H1 (cell line): ENCODE results near the gene OCLN. TPM values are rescaled to one million over a fixed set of nuclear protein-coding genes. Genes with fewer than 3 reads are reported as not detected.

Source experiments
- BACH1 ChIP-seq: IDR thresholded peaks from 2 replicates; pipeline ENCODE4 v1.6.1; 2012; ENCODE audit warnings: low read length, improper control_type of control experiment
- BCL11A ChIP-seq, 2 experiments: IDR thresholded peaks; one replicate each; pipeline ENCODE4 v1.6.1; 2011; ENCODE audit warnings: low read depth in 2 of 2, low read length in 2 of 2, mild to moderate bottlenecking in 2 of 2
- CHD1 ChIP-seq: IDR thresholded peaks from 2 replicates; pipeline ENCODE4 v1.6.1; 2012; ENCODE audit warnings: low read depth, low read length, improper control_type of control experiment
- FOSL1 ChIP-seq: IDR thresholded peaks from 2 replicates; pipeline ENCODE4 v1.6.1; 2011; ENCODE audit warnings: mild to moderate bottlenecking, low read depth, low read length, moderate library complexity; ENCODE audit not compliant: insufficient read depth
- HDAC2 ChIP-seq, 2 experiments: fragments of 300-600 bp in 1 of 2; sonication (generic) in 1 of 2; IDR thresholded peaks; 2 replicates each; pipeline ENCODE4 v1.6.1; 2011 to 2012; ENCODE audit warnings: low read depth in 2 of 2, low read length in 2 of 2, mild to moderate bottlenecking in 2 of 2, moderate library complexity in 2 of 2, borderline replicate concordance in 1 of 2, inconsistent platforms in 1 of 2
- NRF1 ChIP-seq: IDR thresholded peaks from 2 replicates; pipeline ENCODE4 v1.6.1; 2011; ENCODE audit warnings: mild to moderate bottlenecking, low read depth, low read length, improper control_type of control experiment
- POU5F1 ChIP-seq: IDR thresholded peaks from 2 replicates; pipeline ENCODE4 v1.6.1; 2011; ENCODE audit warnings: low read depth, mild to moderate bottlenecking, low read length, moderate library complexity
- RNF2 ChIP-seq: fragments of 200-900, 300-1000 bp; sonication (generic); IDR thresholded peaks from 2 replicates; pipeline ENCODE4 v1.7.1; 2016; ENCODE audit warnings: borderline replicate concordance, low read depth, mild to moderate bottlenecking, antibody characterized with exemption, low read length; ENCODE audit not compliant: poor library complexity, severe bottlenecking; ENCODE audit errors: missing control alignments
- TEAD4 ChIP-seq: IDR thresholded peaks from 2 replicates; pipeline ENCODE4 v1.6.1; 2012; ENCODE audit warnings: low read depth, low read length, inconsistent platforms, mixed read lengths
- polyA plus RNA-seq, 7 experiments: library from polyadenylated mRNA; depleted of rRNA in 3 of 7; stranded (reverse) in 5 of 7; unstranded in 2 of 7; fragments of >200 nt in 5 of 7; fragments of 200-250 nt in 2 of 7; gene quantifications; 1 replicate in 5 of 7; 2 replicates in 1 of 7; 4 replicates in 1 of 7; pipeline versions ENCODE4 v1.2.1 to v1.2.3, GENCODE V29; 2011 to 2013; ENCODE audit warnings: missing spikeins in 2 of 7, mixed read lengths in 2 of 7
- total RNA-seq: library from RNA; stranded (reverse); fragmentation: NEBNext Ultra II Directional; extraction: Animal tissue kit (Norgen Biotek cat#: 25700); gene quantifications from 2 replicates; pipeline ENCODE4 v1.2.1, GENCODE V29; 2021

Gene OCLN
- total and polyA plus RNA-seq, 2 of the 8 experiments (the other 6 are each of a cell fraction or from before 2014, with no cell fraction given), result 27.9 to 85.5 TPM

- TF ChIP-seq FOSL1, result no peak
- TF ChIP-seq BCL11A (IDR thresholded peaks at IDR 0.05; ENCODE audit: low read depth in 2 of 2, low read length in 2 of 2), result no peak
- no peak for TF ChIP-seq HDAC2 (IDR thresholded peaks at IDR 0.05; ENCODE audit: borderline replicate concordance in 1 of 2, low read depth in 2 of 2, low read length in 2 of 2)
- no peak for TF ChIP-seq POU5F1
- TF ChIP-seq RNF2, result no peak
- TF ChIP-seq TEAD4, result no peak
- TF ChIP-seq NRF1, result no peak
- TF ChIP-seq BACH1, result no peak
- no peak for TF ChIP-seq CHD1
Observed at GRCh38 chr5:69526660-69527059, 34.1 kb downstream of the OCLN start (continued).
